ENCODE results near the gene CDS2. TPM values are rescaled to one million over a fixed set of nuclear protein-coding genes. Genes with fewer than 3 reads are reported as not detected.

The CDS2 gene
- total and polyA plus RNA-seq, 2 of the 13 experiments (the other 11 are each of a cell fraction or from before 2014, with no cell fraction given) = 81.3 to 153 TPM

DNA sequence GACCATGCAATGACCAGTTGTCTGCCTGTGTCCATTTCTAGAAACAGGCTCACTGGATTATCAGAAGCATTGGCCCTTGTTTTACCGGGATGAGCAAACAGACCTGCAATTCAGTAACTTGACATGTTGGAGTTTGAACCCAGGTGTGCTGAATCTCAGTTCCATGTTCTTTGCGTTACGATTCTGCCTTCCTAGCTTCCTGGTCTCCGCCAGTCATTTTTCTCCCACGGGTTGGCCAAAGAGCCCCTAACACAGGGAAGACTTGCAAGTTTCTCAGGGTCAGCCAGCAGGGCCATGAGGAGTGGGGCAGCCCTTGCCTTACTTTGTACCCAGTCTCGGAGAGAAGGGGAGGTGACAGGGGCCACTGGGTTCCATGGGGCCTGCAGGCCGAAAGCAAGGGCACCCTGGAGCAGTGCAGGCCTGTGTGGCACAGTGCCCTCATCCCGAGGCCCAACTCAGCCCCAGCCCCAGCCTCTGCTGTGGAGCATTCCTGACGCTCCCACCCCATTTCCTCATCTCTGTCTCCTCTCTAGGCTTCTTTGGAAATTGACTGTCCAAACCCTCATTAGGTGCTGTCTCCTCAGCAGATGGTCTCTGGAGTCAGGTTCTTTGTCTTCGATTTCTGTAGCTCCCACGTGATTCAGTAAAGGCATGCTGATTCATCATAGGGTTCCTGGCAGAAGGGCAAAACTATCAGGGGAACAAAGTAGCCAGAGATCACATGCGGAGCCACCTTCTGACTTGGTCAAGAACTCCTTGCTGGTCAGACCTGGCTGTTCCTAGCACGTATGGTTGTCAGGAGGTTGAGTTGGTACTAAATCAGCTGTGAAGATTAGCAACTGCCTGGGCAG lies 23.6 kb downstream of the CDS2 start:
- peak overlapping the region; percentile 84 for H3K4me2 ChIP-seq (ENCODE audit: low read depth, low read length)
- DNase-seq (ENCODE audit: low spot score) (peak; percentile 96), ATAC-seq (peak; percentile 75), FAIRE-seq (peak; percentile 86)
- no peaks in the 10 kb centered on the region for H3K27me3 ChIP-seq (ENCODE audit: control insufficient read depth in 1 of 2, insufficient read depth in 2 of 2, low read length in 2 of 2)
- peak overlapping the region; percentile 70 for H3K9ac ChIP-seq (ENCODE audit: insufficient read depth, low read depth, low read length)
- ChIA-PET CTCF (ENCODE audit: low intra/inter-chr PET ratio, low total read pairs) (no interaction called here), POLR2A (interaction anchor here (0.7 to 12.0 kb wide), 6 partner anchors 9 to 63 kb away, joined by 3 to 176 read pairs (median 4); partner anchors contain the start of genes CDS2 and PCNA)
- no peaks in the 10 kb centered on the region for H4K20me1 ChIP-seq (ENCODE audit: insufficient read depth, low read length)
- intact Hi-C loops (cut with micrococcal nuclease; ENCODE audit: unreplicated experiment) = loop anchor here (1.0 kb wide), 1 partner anchor 30 kb away; no protein-coding TSS in a partner anchor
- peak overlapping the region; percentile 21 to 47 (median 21); a peak in 5 of 6 replicates for H3K4me3 ChIP-seq (replicated peaks in 1 of 3; ENCODE audit: insufficient read depth in 1 of 3, low read depth in 2 of 3, low read length in 3 of 3)
- H3K79me2 ChIP-seq (ENCODE audit: insufficient read depth, low read length) = peaks cover 84% of the 10 kb centered on the region
- H3K4me1 ChIP-seq (ENCODE audit: insufficient read depth, low read length) = peaks cover 100% of the 10 kb centered on the region
- peak overlapping the region; percentile 87 for H3K27ac ChIP-seq (ENCODE audit: extremely low read length, insufficient read depth, low read length)
- in situ Hi-C loops (cut with HindIII; ENCODE audit: extremely low pct_ligation_motif_present, low pct_unique_long_range_greater_than_20kb) = no loop called here
- H3K9me3 ChIP-seq (ENCODE audit: low read length) = no peaks in the 10 kb centered on the region
- peaks cover 0 to 1% of the 10 kb centered on the region in 2 experiments; a peak in 1 of 5 replicates for H3K36me3 ChIP-seq (replicated peaks in 1 of 2; ENCODE audit: control insufficient read depth in 1 of 2, insufficient read depth in 2 of 2, low read length in 2 of 2)
- WGBS (ENCODE audit: low lambda C conversion rate) = 23% methylated on average over 12 of the region's 13 CpGs
- no peak overlapping the region for H2AFZ ChIP-seq (ENCODE audit: low read length)
- TSS peak; percentile 29 for BruUV-seq (replicated peaks)
- TF ChIP-seq NFKB2 (CRISPR knock-in tag; IDR thresholded peaks at IDR 0.05; ENCODE audit: borderline replicate concordance) = no peak; the same call in 1 of the 2 replicates
- no peak for TF ChIP-seq TBP (CRISPR knock-in tag; IDR thresholded peaks at IDR 0.05)
- 0 out of 2 replicates have a peak, but pooled peaks have one; percentile 42 for TF ChIP-seq HMG20B (CRISPR knock-in tag; conservative IDR thresholded peaks at IDR 0.05)
- no peak for TF ChIP-seq ZNF3 (CRISPR knock-in tag; IDR thresholded peaks at IDR 0.05)
- TF ChIP-seq ZNF101 (CRISPR knock-in tag; IDR thresholded peaks at IDR 0.05; ENCODE audit: borderline replicate concordance, low read depth) = no peak
- peak; percentile 79 for TF ChIP-seq SIX1 (CRISPR knock-in tag; IDR thresholded peaks at IDR 0.05; ENCODE audit: borderline replicate concordance)
- no peak for TF ChIP-seq ATRX (CRISPR knock-in tag; IDR thresholded peaks at IDR 0.05; ENCODE audit: borderline replicate concordance)
- TF ChIP-seq ZNF569 (CRISPR knock-in tag; IDR thresholded peaks at IDR 0.05; ENCODE audit: borderline replicate concordance) = no peak
- TF ChIP-seq, protein P1, sequence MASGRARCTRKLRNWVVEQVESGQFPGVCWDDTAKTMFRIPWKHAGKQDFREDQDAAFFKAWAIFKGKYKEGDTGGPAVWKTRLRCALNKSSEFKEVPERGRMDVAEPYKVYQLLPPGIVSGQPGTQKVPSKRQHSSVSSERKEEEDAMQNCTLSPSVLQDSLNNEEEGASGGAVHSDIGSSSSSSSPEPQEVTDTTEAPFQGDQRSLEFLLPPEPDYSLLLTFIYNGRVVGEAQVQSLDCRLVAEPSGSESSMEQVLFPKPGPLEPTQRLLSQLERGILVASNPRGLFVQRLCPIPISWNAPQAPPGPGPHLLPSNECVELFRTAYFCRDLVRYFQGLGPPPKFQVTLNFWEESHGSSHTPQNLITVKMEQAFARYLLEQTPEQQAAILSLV (CRISPR knock-in tag; IDR thresholded peaks at IDR 0.05; ENCODE audit: borderline replicate concordance) = peak; percentile 75; the same call in 1 of the 2 replicates
- TF ChIP-seq SRSF9 (IDR thresholded peaks at IDR 0.05; ENCODE audit: borderline replicate concordance, insufficient read depth, low read depth, low read length, poor library complexity, severe bottlenecking) = no peak
- no peak for TF ChIP-seq U2AF2 (IDR thresholded peaks at IDR 0.05; ENCODE audit: low read depth, low read length)
- 0 out of 2 replicates have a peak, but pooled peaks have one; percentile 24 for TF ChIP-seq ZBTB1 (CRISPR knock-in tag; IDR thresholded peaks at IDR 0.05; ENCODE audit: borderline replicate concordance)
- TF ChIP-seq, protein P2, sequence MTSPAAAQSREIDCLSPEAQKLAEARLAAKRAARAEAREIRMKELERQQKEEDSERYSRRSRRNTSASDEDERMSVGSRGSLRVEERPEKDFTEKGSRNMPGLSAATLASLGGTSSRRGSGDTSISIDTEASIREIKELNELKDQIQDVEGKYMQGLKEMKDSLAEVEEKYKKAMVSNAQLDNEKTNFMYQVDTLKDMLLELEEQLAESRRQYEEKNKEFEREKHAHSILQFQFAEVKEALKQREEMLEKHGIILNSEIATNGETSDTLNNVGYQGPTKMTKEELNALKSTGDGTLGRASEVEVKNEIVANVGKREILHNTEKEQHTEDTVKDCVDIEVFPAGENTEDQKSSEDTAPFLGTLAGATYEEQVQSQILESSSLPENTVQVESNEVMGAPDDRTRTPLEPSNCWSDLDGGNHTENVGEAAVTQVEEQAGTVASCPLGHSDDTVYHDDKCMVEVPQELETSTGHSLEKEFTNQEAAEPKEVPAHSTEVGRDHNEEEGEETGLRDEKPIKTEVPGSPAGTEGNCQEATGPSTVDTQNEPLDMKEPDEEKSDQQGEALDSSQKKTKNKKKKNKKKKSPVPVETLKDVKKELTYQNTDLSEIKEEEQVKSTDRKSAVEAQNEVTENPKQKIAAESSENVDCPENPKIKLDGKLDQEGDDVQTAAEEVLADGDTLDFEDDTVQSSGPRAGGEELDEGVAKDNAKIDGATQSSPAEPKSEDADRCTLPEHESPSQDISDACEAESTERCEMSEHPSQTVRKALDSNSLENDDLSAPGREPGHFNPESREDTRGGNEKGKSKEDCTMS (CRISPR knock-in tag; conservative IDR thresholded peaks at IDR 0.05) = no peak
- no peak for TF ChIP-seq ZNF550 (CRISPR knock-in tag; IDR thresholded peaks at IDR 0.05; ENCODE audit: borderline replicate concordance)
- no peak for TF ChIP-seq NFE2L2 (IDR thresholded peaks at IDR 0.05; ENCODE audit: low read length)
- TF ChIP-seq, protein P3, sequence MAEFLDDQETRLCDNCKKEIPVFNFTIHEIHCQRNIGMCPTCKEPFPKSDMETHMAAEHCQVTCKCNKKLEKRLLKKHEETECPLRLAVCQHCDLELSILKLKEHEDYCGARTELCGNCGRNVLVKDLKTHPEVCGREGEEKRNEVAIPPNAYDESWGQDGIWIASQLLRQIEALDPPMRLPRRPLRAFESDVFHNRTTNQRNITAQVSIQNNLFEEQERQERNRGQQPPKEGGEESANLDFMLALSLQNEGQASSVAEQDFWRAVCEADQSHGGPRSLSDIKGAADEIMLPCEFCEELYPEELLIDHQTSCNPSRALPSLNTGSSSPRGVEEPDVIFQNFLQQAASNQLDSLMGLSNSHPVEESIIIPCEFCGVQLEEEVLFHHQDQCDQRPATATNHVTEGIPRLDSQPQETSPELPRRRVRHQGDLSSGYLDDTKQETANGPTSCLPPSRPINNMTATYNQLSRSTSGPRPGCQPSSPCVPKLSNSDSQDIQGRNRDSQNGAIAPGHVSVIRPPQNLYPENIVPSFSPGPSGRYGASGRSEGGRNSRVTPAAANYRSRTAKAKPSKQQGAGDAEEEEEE (CRISPR knock-in tag; IDR thresholded peaks at IDR 0.05; ENCODE audit: borderline replicate concordance) = no peak; the same call in 1 of the 2 replicates
- TF ChIP-seq ZNF225 (CRISPR knock-in tag; IDR thresholded peaks at IDR 0.05) = peak; percentile 95
- TF ChIP-seq MED8 (CRISPR knock-in tag; IDR thresholded peaks at IDR 0.05; ENCODE audit: insufficient replicate concordance) = peak; percentile 63

Measured in HepG2 (cell line).